HUDEP-2 (cell line): ENCODE results near the gene HES5.
"Not testable (repeated sequence)": the region's sequence is repeated elsewhere in the genome, so short reads cannot be mapped to it uniquely, and the experiment has no call there.

Experiments
- DNase-seq, 76 experiments: peaks; one replicate each; lab custom pipeline; 2025; ENCODE audit not compliant: unreplicated experiment in 76 of 76; lab: John Stamatoyannopoulos, UW

The HES5 gene, protein sequence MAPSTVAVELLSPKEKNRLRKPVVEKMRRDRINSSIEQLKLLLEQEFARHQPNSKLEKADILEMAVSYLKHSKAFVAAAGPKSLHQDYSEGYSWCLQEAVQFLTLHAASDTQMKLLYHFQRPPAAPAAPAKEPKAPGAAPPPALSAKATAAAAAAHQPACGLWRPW

DNA sequence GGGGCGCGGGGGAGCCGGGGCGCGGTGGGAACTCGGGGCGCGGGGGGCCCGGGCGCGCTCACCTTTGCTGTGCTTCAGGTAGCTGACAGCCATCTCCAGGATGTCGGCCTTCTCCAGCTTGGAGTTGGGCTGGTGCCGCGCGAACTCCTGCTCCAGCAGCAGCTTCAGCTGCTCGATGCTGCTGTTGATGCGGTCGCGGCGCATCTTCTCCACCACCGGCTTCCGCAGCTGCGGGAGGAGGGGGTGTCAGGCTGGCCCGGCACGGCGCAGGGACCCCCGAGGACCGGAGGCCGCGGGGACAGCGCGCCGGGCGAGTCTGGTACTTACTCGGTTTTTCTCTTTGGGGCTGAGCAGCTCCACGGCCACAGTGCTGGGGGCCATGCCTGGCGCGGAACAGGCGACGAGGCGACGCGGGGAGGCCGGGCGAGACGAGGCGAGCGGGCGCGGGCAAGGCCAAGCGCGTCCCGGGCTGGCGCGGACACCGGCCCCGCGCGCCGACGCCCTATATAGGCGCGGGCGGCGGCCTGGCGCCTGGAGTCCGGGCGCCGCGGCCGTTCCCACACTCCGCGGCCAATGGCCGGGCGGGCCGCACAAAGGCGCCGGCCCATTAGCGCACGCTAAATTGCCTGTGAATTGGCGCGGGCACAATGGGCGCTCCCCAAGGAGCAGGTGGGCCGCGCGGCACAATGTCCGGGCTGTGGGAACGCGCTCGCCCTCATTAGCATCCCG is at the start of gene HES5:
TSS of gene HES5 (minus strand) at position 480 of the 729 bp plus-strand sequence. CDS start at position 381, 99 bp downstream.
- DNase-seq = peak in 32 of 76 experiments; percentile 37 to 76 (median 56)

DNA sequence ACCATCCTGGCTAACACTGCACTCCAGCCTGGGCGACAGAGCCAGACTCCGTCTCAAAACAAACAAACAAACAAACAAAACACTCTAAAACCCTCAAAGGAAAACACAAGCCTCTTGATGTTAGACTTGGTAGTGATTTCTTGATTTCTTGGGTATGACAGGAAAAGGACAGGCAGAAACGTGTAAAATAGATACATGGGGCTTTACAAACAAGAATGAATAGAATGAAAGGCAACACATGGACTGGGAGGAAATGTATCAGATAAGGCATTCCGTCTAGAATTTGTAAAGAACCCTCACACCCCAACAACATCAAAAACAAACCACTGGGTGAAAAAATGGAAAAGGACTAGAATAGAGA is 48.7 kb upstream of the HES5 start:
- no peak for DNase-seq

DNA sequence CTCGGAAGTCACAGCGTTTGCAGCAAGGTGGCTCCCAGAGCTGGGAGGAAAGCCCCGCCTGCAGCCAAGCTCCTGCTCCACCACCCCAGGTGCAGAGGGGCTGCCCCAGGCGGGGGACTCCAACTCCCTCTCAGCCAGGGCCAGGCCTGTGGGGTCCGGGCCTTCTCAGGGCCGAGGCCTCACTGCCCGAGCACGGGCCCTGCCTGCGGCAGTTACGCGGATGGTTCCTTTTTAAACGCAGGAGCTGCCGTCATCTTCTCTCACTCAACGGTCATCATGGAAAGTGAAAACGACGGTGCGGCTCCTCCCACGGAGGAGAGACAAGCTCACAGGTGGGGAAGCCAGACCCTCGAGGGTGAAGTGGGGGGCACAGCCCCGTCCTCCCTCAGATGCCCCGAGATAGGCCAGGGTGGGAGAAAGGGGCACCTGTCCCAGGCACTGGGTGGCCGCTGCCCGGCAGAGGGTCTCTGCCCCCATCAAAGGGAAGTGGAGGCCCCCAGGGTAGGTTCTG is 47.6 kb upstream of the HES5 start:
- not testable (repeated sequence) for DNase-seq

DNA sequence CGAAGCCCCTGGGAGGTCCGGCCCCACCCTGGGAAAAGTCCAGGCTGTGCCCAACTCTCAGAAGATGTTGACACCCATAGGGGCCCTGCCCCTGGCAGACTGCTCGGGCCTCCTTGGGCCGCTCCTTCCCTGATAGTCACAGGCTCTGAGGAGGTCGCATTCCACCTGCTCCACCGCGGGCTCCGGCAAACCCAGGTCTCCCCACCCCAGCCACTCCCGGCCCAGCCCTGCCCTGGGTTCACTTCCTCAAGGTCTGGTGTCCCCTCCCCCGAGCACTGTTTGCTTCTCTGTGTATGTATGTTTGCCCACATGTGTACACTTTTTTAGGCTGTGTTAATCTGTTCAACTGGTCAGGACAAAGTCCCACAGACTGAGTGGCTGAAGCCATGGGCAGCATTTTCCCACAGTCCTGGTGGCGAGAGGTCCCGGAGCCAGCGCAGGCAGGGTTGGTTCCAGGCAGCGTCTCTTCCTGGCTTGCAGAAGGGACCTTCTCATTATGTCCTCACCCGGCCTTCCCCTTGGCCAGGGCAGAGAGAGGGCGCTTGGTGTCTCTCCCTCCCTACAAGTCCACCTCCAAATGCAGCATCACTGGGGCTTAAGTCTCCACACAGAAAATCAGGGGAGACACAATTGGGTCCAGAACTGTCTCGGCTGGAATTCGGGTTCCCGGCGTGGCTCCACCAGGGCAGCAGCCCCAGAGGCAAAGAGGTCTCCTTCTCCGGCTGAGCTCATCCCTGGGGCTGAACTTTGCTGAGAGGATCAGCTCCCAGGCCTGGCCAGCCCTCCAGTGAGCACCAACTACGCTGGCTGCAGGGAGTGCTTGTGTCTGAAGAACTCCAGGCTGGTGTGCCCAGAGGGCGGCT is 46.0 kb upstream of the HES5 start:
- no peak for DNase-seq

DNA sequence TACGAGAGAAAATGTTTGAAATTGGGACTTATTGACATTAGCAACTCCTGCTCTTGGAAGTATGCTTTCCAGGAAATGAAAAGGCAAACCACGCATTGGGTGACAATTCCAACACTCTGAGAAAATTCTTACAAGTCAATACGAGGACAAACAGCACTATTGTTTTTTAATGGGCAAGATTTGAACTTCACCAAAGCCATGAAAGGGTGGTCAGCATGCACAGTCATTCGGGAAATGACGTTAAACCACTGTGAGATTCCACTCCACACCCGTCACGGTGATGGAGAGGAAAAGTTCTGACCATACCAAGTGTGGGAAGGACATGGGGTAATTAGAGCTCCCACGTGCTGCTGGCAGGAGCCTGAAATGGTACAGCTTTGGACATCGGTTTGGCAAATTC is 44.3 kb upstream of the HES5 start:
- no peak for DNase-seq

DNA sequence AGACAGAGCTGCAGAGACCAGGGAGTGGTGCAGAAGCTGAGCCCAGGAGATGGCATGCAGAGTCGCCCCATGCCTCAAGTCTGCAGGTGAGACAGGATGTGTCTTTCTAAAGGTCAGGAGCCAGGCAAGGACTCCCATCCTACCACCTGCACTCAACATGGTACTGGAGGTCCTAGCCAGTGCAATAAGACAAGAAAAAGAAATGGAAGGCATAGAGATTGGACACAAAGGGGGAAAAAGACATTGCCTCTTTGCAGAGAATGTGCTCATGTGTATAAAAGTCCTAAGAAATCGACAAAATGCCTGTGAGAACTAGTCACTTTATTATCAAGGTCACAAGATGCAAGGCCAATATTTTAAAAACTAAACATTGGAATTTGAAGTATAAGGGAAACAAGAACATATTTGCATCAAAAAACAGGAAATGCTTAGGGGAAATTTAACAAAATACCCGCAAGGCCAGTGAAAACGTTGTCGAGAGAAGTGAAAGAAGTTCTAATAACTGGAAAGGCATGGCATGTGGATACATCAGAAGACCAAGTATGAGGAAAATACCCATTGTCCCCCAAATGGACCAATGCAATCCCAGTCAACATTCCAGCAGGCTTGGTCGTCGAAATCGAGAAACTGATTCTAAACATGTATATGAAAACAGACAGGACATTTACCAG is 43.3 kb upstream of the HES5 start:
- no peak for DNase-seq

DNA sequence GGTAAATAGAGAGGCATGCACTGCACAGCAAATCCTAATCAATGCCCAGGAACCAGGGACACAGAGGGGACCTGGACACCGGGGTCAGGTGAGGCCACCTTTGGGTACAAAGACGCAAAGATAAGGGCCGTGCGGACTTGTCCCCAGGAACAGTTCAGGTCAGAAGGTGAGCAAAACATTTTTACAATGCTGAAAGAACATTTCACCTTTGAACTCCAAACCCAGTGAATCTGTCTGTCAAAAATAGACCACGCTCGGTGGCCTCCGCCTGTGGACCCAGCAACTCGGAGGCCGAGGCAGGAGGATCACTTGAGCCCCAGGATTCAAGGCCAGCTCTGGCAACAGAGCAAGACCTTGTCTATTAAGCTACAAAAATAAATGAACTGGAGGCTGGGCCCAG is 41.3 kb upstream of the HES5 start:
- DNase-seq = no peak

DNA sequence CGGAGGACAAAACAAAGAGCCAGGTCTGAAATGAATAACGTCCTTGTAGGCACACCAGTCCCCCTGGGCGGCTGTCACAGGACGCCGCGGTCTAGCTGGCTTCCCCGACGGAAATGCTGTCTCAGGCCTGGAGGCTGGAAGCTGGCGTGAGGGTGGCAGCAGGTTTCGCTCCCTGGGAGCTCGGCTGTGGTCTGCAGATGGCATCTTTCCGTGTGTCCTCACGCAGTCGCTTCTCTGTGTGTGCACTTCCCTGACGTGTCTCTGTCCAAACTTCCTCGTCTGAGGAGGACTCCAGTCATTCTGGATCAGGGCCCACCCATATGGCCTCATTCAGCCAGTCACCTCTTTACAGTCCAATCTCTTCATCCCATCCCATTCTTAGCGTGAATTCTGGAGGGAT is 40.3 kb upstream of the HES5 start:
- DNase-seq = no peak

DNA sequence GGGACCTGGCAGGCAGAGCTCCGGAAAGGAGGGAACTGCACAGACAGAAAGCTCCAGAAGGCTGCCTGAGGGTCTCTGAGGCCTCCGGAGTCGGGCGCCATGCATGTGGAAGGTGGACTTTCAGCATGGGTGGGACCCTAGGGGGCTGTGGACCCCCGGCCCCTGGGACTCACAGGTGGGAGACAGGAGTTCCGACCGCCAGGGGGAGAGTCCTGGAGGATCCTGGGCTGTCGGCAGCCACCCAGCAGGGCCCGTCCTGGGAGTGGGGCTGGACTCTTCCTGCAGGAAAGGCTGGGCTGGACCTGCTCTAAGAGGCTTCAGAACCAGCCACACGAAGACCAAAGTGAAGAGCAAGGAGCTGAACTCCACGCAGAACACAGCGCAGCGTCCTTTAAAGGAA is 39.6 kb upstream of the HES5 start:
- not testable (repeated sequence) for DNase-seq

DNA sequence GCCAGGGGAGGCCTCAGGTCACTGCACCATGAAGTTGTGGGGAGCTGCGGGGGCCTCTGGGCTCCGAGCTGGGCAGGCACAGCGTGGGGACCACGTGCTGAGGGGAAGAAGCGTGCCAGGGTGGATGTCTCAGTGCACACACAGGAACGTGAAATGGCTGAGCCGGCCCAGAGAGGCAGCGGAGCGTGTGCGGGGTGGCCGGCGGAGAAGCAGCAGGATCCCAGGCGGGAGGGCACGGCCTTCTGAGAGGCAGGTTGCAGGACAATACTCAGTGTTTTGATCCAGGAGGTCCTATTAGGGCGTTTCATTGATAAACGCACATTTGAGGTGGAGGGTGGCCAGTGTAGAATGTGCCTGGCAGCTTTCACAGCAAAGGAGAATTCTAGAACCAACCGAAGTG is 39.0 kb upstream of the HES5 start:
- DNase-seq = no peak

DNA sequence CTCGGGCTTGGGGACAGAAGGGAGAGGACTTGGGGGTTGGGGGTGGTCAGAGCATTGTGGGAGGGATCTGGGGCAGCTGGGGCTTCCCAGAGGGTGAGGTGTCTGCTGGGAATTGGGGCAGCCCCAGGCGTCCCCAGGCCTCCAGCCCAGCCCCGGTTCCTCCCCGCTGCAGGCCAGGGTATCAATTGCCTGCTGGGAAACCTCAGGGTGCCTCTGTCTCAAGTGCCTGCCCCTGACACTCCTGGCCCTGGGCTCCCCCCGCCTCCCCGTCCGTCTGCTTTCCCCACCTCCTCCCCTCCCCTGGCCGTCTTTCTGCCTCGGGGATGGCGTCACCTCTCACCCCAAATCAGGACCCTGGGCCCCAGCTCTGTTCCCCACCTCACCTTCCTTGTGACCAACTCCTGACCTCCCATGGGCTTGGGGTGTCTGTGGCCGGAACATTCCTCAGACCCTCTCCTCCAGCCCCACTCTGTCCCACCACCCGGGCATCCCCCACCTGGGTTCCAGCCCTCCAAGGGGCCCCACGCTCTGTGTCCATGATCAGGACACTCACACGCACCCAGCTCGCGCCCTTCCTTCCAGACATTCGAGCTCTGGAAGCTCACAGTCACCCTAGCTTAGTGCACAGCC is 38.2 kb upstream of the HES5 start:
- not testable (repeated sequence) for DNase-seq

DNA sequence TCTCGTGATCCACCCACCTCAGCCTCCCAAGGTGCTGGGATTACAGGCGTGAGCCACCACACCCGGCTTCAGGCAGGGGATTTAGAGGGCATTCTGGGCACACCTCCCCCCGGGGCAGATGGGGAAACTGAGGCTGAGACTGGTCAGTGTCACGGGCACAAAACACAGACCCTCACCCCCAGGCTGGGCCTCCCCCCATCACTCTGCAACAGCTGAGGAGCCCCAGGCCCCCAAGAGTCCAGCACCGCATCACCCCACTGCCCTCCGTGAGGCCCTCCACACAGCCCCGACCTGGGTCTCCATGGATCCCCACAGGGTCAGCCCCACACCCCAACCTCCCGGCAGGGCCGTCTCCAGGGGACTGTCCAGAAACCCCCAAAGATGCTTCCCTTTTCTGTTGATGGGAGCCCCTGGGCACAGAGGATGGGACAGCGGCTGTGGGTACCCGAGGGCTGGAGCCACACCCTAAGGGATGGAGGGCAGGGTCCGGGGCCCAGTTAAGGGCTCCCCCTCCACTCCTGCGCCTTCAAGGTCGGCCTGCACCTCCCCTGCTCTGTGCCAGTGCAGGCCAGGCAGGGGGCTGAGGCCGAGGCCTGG is 37.1 kb upstream of the HES5 start:
- no peak for DNase-seq

DNA sequence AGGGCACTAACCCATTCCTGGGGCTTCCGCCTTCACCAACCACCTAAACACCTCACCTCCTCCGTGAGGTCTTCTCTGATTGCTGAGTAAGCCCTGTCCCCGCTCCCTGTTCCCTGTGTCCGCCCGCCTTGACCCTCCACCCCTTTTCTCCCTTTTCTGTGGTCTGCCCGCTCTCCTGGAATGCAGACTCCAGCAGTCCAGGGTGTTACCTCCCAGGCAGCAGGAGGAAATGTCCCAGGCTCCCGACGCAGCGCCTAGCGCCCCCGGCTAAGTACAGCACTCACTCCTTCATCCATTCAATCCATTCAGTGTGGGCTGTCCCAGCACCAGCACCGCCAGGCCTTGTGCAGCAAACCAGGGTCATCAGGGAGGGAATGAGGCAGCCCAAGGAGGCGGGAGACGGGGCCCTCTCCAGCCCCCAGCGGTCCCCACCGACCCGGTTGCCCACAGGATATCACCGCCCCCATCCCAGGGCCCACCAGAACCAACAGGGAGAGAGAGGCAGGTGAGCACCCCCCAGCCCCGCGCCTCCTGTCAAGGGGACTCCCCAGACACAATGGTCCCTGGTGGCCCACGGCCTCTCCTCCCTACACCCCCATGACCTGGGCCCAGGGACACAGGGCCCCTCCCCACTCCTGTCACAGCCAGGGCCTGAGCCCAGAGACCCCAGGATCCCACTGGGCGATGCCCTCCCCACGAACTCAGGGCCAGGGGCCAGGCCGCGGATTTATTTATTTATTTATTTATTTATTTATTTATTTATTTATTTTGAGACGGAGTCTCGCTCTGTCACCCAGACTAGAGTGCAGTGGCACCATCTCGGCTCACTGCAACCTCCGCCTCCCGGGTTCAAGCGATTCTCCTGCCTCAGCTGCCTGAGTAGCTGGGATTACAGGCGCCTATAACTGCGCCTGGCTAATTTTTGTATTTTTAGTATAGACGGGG is 36.3 kb upstream of the HES5 start:
- no peak for DNase-seq

DNA sequence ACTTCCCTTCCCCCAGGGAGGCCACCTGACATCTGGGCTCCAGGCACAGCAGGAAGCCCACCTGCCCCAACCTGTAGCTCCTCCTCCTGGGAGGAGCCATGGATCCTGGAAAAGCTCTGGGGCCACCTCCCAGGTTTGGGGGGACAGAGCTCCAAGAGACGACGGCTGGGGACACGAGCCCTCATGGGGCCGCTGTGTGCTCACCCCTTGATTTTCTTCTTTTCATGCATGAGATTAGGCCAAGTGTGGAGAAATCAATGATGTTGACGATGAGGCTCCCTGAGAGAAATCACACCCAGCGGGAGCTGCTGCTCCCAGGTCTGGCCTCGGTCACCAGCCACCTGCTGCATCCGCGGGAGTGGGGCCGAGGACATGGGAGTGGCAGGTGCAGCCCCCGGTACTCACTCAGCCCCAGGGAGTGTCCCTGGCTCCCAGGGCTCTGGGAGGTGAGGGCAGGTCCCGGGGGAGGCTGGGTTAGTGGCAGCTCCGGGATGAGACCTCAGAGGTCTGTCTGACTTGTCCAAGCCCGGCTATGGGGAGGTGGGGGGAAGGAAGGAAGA is 34.8 kb upstream of the HES5 start:
- no peak for DNase-seq

DNA sequence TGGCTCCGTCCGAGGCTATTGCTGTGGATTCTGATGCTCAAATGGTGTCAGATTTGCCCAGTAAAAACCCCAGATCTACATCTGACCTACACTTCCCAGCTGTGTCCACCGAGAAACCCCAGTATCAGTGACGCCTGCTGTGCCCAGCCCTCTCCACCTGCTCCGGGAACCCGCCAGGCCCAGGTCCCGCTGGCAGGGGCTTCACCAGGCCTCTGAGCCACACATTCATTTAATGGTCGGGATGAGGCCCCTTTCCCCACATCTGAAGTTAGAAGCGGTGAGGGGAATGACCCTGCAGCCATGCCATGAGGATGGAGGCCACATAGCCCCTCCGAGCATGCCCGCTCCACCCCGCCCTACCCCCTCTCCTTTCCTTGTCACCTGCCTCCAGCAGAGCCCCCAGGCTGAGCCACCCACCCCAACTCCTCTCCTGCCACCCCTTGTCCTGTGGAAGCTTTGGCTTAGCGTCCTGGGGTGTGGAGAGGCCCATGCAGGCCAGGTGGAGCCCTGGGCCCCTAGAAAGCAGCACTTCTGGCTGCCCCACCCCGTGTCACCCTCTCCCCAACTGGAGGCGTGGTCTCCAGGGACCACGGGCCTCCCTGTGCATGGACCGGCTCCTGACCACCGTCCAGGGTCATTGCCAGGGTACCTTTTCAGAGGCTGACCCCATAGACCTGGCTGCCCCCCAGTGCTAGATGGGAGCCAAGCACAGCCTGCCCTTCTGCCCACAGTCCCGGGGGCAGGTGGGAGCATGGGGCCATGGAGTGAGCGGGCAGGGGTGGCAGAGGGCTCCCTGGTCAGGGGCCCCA is 34.1 kb upstream of the HES5 start:
- DNase-seq = no peak

DNA sequence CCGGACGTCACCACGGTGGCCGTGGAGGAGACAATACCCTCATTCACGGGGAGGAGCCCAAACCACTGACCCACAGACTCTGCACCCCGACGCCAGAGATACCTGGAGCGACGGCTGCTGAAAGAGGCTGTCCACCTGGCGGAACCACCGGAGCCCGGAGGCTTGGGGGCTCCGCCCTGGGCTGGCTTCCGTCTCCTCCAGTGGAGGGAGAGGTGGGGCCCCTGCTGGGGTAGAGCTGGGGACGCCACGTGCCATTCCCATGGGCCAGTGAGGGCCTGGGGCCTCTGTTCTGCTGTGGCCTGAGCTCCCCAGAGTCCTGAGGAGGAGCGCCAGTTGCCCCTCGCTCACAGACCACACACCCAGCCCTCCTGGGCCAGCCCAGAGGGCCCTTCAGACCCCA is 33.1 kb upstream of the HES5 start:
- no peak for DNase-seq

DNA sequence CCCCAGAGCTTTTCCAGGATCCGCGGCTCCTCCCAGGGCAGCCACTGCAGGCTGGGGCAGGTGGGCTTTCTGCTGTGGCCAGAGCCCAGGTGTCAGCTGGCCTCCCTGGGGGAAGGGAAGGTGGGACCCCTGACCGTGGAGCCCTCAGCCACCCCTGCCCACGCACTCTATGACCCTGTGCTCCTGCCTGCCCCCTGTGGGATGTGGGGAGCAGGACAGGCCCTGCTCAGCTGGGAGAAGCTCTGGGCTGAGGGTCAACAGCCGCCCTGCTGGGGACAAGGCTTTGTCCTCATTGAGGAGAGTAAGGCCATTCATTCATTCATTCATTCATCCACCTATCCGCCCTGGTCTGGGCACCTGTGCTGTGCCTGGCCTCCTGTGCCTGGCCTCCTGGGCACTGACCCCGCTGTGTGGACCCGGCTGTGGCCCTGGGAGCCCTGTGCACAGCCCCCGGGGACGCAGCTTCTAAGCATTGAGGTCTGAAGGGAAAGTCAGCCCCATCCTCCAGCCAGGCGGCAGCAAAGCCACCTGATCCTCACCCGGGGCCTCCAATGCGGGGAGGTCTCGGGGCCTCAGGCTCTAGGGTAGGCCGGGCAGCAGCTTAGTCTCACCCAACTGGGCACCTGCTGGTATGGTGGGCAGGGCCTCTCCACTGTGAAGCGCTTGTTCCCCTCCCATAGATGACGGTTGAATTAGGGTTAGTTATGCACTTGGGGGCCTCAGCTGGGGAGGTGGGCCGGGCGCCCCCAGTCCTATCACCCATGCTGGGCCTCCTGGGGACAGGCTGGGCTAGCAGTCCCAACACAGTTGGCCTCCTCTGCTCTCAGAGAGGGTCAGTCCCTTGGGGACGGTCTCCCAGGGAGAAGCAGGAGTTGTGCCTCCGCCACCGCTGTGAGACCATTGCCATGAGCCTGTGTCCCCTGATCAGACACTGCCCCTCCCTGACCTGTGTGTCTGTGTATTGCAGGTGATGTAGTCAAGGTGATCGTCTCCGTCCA is 32.1 kb upstream of the HES5 start:
- peak in 4 of 76 experiments; percentile 18 to 27 (median 24) for DNase-seq
